Measurements from ENCODE around the gene NFIB.

DNA sequence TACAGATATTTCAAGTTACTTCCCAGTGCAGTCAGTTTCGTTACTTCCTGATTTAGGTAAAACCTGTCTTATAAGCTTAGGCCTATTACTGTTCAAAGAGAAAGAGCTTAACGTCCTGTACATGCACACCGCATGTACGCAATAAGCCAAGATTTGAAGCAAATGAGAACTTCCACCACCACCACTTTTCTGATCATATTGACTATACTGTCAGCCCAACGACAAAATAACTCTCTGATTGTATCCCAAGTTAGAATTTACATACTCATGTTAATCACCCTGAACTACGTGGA, 5.1 kb downstream of the NFIB start:
- TF ChIP-seq FOXK2 (IDR thresholded peaks at IDR 0.05) (no peak), L3MBTL2 (conservative IDR thresholded peaks at IDR 0.05) (no peak), BHLHE40 (IDR thresholded peaks at IDR 0.05; ENCODE audit: borderline replicate concordance) (no peak), FOXA1 (IDR thresholded peaks at IDR 0.05) (no peak), NFRKB (IDR thresholded peaks at IDR 0.05) (no peak)

Measured in HEK293T (cell line).